Measurements from ENCODE around the gene IGFALS. TPM values are rescaled to one million over a fixed set of nuclear protein-coding genes. Genes with fewer than 3 reads are reported as not detected.

Gene IGFALS
- total and polyA plus RNA-seq, 2 donors (not counting 3 experiments of a cell fraction or from before 2014, with no cell fraction given): not detected

DNA sequence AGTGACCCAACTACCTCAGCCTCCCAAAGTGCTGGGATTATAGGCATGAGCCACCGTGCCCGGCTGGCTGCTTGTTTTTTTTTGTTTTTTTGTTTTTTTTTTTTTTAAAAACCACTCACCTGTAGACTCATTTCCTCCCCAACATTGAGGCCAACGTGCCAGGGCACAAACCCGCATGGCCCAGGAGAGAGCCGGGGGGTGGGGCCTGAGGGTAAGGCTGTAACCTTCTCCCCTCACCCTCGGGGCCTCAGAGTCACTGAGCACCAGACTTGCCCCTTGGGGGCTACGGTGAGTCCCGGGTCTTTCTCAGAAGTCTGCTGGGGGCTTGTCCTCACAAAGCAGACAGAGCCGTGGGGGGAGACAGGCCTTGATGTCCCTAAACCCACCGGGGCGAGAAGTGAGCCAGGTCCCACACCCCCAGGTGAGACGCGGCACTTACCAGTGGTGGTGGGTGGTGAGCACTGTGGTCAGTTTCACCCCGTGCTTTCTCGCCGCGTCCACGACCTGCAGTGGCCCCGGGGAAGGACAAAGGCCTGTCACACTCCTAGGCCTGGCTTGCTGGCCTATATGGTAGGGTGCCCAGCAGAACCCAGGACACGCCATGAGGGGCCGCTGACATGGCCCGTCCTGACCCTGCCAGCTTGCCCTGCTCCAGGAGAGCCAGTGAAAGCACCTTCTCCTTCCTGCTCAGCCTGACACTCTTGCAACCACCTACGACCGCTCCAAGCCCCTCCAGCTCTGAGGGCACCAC, 28.5 kb upstream of the IGFALS start:
- Histone ChIP-seq H3K9ac (replicated peaks; ENCODE audit: extremely low read depth, insufficient read depth, low read length) (no peak overlapping the region), H3K4me1 (ENCODE audit: control insufficient read depth, extremely low read depth, insufficient read depth, low read length) (peaks cover 5% of the 10 kb centered on the region), H3K9me3 (replicated peaks; ENCODE audit: control insufficient read depth, insufficient read depth, low read length) (no peaks in the 10 kb centered on the region), H4K20me1 (replicated peaks; ENCODE audit: control insufficient read depth, extremely low read depth, insufficient read depth, low read length) (no peaks in the 10 kb centered on the region), H3K4me3 (replicated peaks in 1 of 3; ENCODE audit: insufficient read depth in 1 of 3, low read depth in 1 of 3, low read length in 3 of 3) (no peak overlapping the region), H3K9me1 (replicated peaks; ENCODE audit: control insufficient read depth, extremely low read depth, insufficient read depth, low read length) (no peaks in the 10 kb centered on the region), H3K4me2 (ENCODE audit: insufficient read depth, low read length) (no peak overlapping the region), H3K27ac (ENCODE audit: insufficient read depth, low read depth, low read length) (no peak overlapping the region), H3K79me2 (ENCODE audit: control insufficient read depth, insufficient read depth, low read length) (peaks cover 2% of the 10 kb centered on the region), H3K36me3 (ENCODE audit: control insufficient read depth in 2 of 2, extremely low read depth in 1 of 2, insufficient read depth in 2 of 2, low read length in 2 of 2) (peaks cover 0 to 29% of the 10 kb centered on the region in 2 experiments), H2AFZ (ENCODE audit: low read depth, low read length) (no peak overlapping the region), H3K27me3 (ENCODE audit: control insufficient read depth in 2 of 2, insufficient read depth in 2 of 2, low read length in 2 of 2) (no peaks in the 10 kb centered on the region)
- ChIA-PET CTCF (interaction anchor here (2.2 kb wide), 1 partner anchor 49 kb away, joined by 16 read pairs; the partner anchor contains the start of genes EME2 and MRPS34), POLR2A (no interaction called here)
- TF ChIP-seq POLR2AphosphoS5 (IDR thresholded peaks at IDR 0.05; ENCODE audit: insufficient read depth, low read depth, low read length): no peak
- TF ChIP-seq, protein P1, sequence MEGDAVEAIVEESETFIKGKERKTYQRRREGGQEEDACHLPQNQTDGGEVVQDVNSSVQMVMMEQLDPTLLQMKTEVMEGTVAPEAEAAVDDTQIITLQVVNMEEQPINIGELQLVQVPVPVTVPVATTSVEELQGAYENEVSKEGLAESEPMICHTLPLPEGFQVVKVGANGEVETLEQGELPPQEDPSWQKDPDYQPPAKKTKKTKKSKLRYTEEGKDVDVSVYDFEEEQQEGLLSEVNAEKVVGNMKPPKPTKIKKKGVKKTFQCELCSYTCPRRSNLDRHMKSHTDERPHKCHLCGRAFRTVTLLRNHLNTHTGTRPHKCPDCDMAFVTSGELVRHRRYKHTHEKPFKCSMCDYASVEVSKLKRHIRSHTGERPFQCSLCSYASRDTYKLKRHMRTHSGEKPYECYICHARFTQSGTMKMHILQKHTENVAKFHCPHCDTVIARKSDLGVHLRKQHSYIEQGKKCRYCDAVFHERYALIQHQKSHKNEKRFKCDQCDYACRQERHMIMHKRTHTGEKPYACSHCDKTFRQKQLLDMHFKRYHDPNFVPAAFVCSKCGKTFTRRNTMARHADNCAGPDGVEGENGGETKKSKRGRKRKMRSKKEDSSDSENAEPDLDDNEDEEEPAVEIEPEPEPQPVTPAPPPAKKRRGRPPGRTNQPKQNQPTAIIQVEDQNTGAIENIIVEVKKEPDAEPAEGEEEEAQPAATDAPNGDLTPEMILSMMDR (IDR thresholded peaks at IDR 0.05; ENCODE audit: extremely low read depth in 1 of 2, insufficient read depth in 1 of 2, low read depth in 1 of 2, low read length in 2 of 2): no peak
- intact Hi-C loops (cut with micrococcal nuclease) (no loop called here), dilution Hi-C loops (cut with MboI; ENCODE audit: extremely low pct_ligation_motif_present, low sequenced_read_pairs) (no loop called here)
- FAIRE-seq: no peak
- BruUV-seq (replicated peaks): no TSS peak
- DNase-seq (ENCODE audit: low read depth, low spot score): no peak

DNA sequence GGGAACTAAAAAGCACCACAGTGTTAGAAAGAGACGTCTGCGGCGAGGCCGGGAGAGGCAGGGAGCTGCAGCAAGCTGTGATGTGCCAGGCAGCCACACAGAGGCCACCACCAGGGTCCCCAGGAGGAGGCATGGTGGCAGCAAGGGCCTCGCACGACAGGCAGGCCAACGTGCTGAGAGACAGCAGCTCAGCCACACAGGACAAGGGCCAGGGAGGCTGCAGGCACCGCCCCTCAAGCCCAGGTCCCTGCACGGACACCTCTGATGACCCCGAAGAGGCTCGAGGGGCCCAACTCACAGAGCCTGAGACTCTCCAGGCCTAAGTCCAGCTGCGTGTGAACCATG, 27.4 kb upstream of the IGFALS start:
- Histone ChIP-seq H3K4me3 (replicated peaks in 1 of 3; ENCODE audit: insufficient read depth in 1 of 3, low read depth in 1 of 3, low read length in 3 of 3) (no peak overlapping the region), H3K79me2 (ENCODE audit: control insufficient read depth, insufficient read depth, low read length) (peaks cover 2% of the 10 kb centered on the region), H3K9me1 (replicated peaks; ENCODE audit: control insufficient read depth, extremely low read depth, insufficient read depth, low read length) (no peaks in the 10 kb centered on the region), H2AFZ (ENCODE audit: low read depth, low read length) (no peak overlapping the region), H3K4me1 (ENCODE audit: control insufficient read depth, extremely low read depth, insufficient read depth, low read length) (peaks cover 5% of the 10 kb centered on the region), H3K36me3 (ENCODE audit: control insufficient read depth in 2 of 2, extremely low read depth in 1 of 2, insufficient read depth in 2 of 2, low read length in 2 of 2) (peaks cover 0 to 36% of the 10 kb centered on the region in 2 experiments), H3K27ac (ENCODE audit: insufficient read depth, low read depth, low read length) (no peak overlapping the region), H3K9me3 (replicated peaks; ENCODE audit: control insufficient read depth, insufficient read depth, low read length) (no peaks in the 10 kb centered on the region), H3K27me3 (ENCODE audit: control insufficient read depth in 2 of 2, insufficient read depth in 2 of 2, low read length in 2 of 2) (no peaks in the 10 kb centered on the region), H3K4me2 (ENCODE audit: insufficient read depth, low read length) (no peak overlapping the region), H4K20me1 (replicated peaks; ENCODE audit: control insufficient read depth, extremely low read depth, insufficient read depth, low read length) (no peaks in the 10 kb centered on the region), H3K9ac (replicated peaks; ENCODE audit: extremely low read depth, insufficient read depth, low read length) (no peak overlapping the region)
- TF ChIP-seq, protein P1 (IDR thresholded peaks at IDR 0.05; ENCODE audit: extremely low read depth in 1 of 2, insufficient read depth in 1 of 2, low read depth in 1 of 2, low read length in 2 of 2): no peak
- TF ChIP-seq EZH2 (IDR thresholded peaks at IDR 0.05; ENCODE audit: borderline replicate concordance, low read depth, low read length, severe bottlenecking) (no peak), MYC (IDR thresholded peaks at IDR 0.05; ENCODE audit: low read depth, low read length) (no peak), POLR2AphosphoS5 (IDR thresholded peaks at IDR 0.05; ENCODE audit: insufficient read depth, low read depth, low read length) (no peak), POLR2A (IDR thresholded peaks at IDR 0.05; ENCODE audit: low read depth, low read length) (no peak), JUN (IDR thresholded peaks at IDR 0.05; ENCODE audit: borderline replicate concordance, insufficient read depth, insufficient read length, low read depth) (no peak), GATA2 (IDR thresholded peaks at IDR 0.05; ENCODE audit: insufficient read depth, insufficient read length, low read depth, low read length) (no peak), FOS (IDR thresholded peaks at IDR 0.05; ENCODE audit: borderline replicate concordance, insufficient read depth, low read length) (no peak)
- TF ChIP-seq, protein P2, sequence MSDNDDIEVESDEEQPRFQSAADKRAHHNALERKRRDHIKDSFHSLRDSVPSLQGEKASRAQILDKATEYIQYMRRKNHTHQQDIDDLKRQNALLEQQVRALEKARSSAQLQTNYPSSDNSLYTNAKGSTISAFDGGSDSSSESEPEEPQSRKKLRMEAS (IDR thresholded peaks at IDR 0.05; ENCODE audit: insufficient read depth, insufficient read length): no peak
- DNase-seq (ENCODE audit: low read depth, low spot score) (no peak), FAIRE-seq (no peak)
- ChIA-PET CTCF (no interaction called here), POLR2A (no interaction called here)
- intact Hi-C loops (cut with micrococcal nuclease): no loop called here
- dilution Hi-C loops (cut with MboI; ENCODE audit: extremely low pct_ligation_motif_present, low sequenced_read_pairs): no loop called here
- no TSS peak for BruUV-seq (replicated peaks)

Data from endothelial cell of umbilical vein (primary cell).